H9 (cell line): Measurements from ENCODE around the gene PGLYRP2. TPM values are rescaled to one million over a fixed set of nuclear protein-coding genes. Genes with fewer than 3 reads are reported as not detected.

Experiments
- DNase-seq: peaks from one replicate; pipeline ENCODE4 v3.0.0-alpha.2; 2017
- H2AFZ ChIP-seq: one replicate; pipeline ENCODE4 v1.6.1; 2013; ENCODE audit warnings: mild to moderate bottlenecking, low read length, control low read depth, moderate library complexity
- H2AK5ac ChIP-seq: 2 replicates; pipeline ENCODE4 v1.6.1; 2013; ENCODE audit warnings: low read length, control low read depth, mixed read lengths; ENCODE audit not compliant: insufficient read length
- H2BK120ac ChIP-seq: one replicate; pipeline ENCODE4 v1.6.1; 2013; ENCODE audit warnings: low read depth, mild to moderate bottlenecking, low read length, control low read depth, inconsistent platforms; ENCODE audit not compliant: poor library complexity, severe bottlenecking
- H2BK12ac ChIP-seq: 2 replicates; pipeline ENCODE4 v1.6.1; 2013; ENCODE audit warnings: low read length, control low read depth, mixed read lengths, low read depth; ENCODE audit not compliant: insufficient read length
- H2BK15ac ChIP-seq: 2 replicates; pipeline ENCODE4 v1.6.1; 2013; ENCODE audit warnings: low read depth, low read length, control low read depth
- H2BK20ac ChIP-seq: one replicate; pipeline ENCODE4 v1.6.1; 2013; ENCODE audit warnings: low read depth, mild to moderate bottlenecking, low read length, control low read depth, inconsistent platforms; ENCODE audit not compliant: poor library complexity, severe bottlenecking
- H2BK5ac ChIP-seq: 2 replicates; pipeline ENCODE4 v1.6.1; 2013; ENCODE audit warnings: low read length, control low read depth, mixed read lengths; ENCODE audit not compliant: insufficient read length
- H3K14ac ChIP-seq: 2 replicates; pipeline ENCODE4 v1.6.1; 2013; ENCODE audit warnings: low read length, control low read depth; ENCODE audit not compliant: insufficient read depth
- H3K18ac ChIP-seq: 2 replicates; pipeline ENCODE4 v1.6.1; 2013; ENCODE audit warnings: low read depth, mild to moderate bottlenecking, mixed read lengths, low read length, control low read depth; ENCODE audit not compliant: insufficient read length
- H3K23ac ChIP-seq: 2 replicates; pipeline ENCODE4 v1.6.1; 2013; ENCODE audit warnings: low read length, control low read depth, mixed read lengths, low read depth; ENCODE audit not compliant: insufficient read length
- H3K23me2 ChIP-seq: 2 replicates; pipeline ENCODE4 v1.6.1; 2013; ENCODE audit warnings: low read depth, mild to moderate bottlenecking, mixed read lengths, low read length, control low read depth; ENCODE audit not compliant: insufficient read length, poor library complexity, severe bottlenecking
- H3K27ac ChIP-seq: 2 replicates; pipeline ENCODE4 v1.5.1; 2013; ENCODE audit warnings: low read length, control low read depth, mixed read lengths, low read depth; ENCODE audit not compliant: insufficient read length
- H3K27me3 ChIP-seq: 2 replicates; pipeline ENCODE4 v1.6.1; 2013; ENCODE audit warnings: low read length, control low read depth, inconsistent platforms; ENCODE audit not compliant: insufficient read depth
- H3K4ac ChIP-seq: 2 replicates; pipeline ENCODE4 v1.6.1; 2013; ENCODE audit warnings: low read depth, mild to moderate bottlenecking, control low read depth, inconsistent platforms, low read length, moderate library complexity
- H3K4me1 ChIP-seq: 2 replicates; pipeline ENCODE4 v1.6.1; 2013; ENCODE audit warnings: low read length, control low read depth, inconsistent platforms; ENCODE audit not compliant: insufficient read depth
- H3K4me2 ChIP-seq: 2 replicates; pipeline ENCODE4 v1.6.1; 2013; ENCODE audit warnings: low read length, control low read depth, mixed read lengths; ENCODE audit not compliant: insufficient read length, insufficient read depth
- H3K56ac ChIP-seq: 2 replicates; pipeline ENCODE4 v1.6.1; 2013; ENCODE audit warnings: low read depth, mild to moderate bottlenecking, mixed read lengths, low read length, control low read depth; ENCODE audit not compliant: insufficient read length
- H3K79me1 ChIP-seq: 2 replicates; pipeline ENCODE4 v1.6.1; 2013; ENCODE audit warnings: low read depth, mild to moderate bottlenecking, moderate library complexity, low read length, control low read depth, inconsistent platforms; ENCODE audit not compliant: insufficient read depth, poor library complexity, severe bottlenecking
- H3K79me2 ChIP-seq: 2 replicates; pipeline ENCODE4 v1.6.1; 2013; ENCODE audit warnings: low read length, control low read depth, inconsistent platforms; ENCODE audit not compliant: insufficient read depth
- H3K9ac ChIP-seq: 2 replicates; pipeline ENCODE4 v1.6.1; 2013; ENCODE audit warnings: low read length, control low read depth, mixed read lengths; ENCODE audit not compliant: insufficient read length; ENCODE audit errors: extremely low read depth
- H3K9me3 ChIP-seq: one replicate; pipeline ENCODE4 v1.6.1; 2013; ENCODE audit warnings: low read depth, low read length, inconsistent platforms; ENCODE audit not compliant: control insufficient read depth
- H3T11ph ChIP-seq: one replicate; pipeline ENCODE4 v1.6.1; 2013; ENCODE audit warnings: mild to moderate bottlenecking, low read length, control low read depth, inconsistent platforms
- H4K20me1 ChIP-seq: one replicate; pipeline ENCODE4 v1.6.1; 2013; ENCODE audit not compliant: control insufficient read depth, insufficient read length, insufficient read depth
- H4K5ac ChIP-seq: 2 replicates; pipeline ENCODE4 v1.6.1; 2013; ENCODE audit warnings: low read depth, mild to moderate bottlenecking, mixed read lengths, low read length, control low read depth; ENCODE audit not compliant: insufficient read length
- H4K8ac ChIP-seq: replicated peaks from 2 replicates; pipeline ENCODE4 v1.6.1; 2013; ENCODE audit warnings: low read length, control low read depth, mixed read lengths, low read depth; ENCODE audit not compliant: insufficient read length
- H4K91ac ChIP-seq: 2 replicates; pipeline ENCODE4 v1.6.1; 2013; ENCODE audit warnings: low read depth, mild to moderate bottlenecking, moderate library complexity, mixed read lengths, low read length, control low read depth; ENCODE audit not compliant: insufficient read length
- H3K27ac Mint-ChIP-seq, 3 experiments: 2 replicates in 2 of 3; 3 replicates in 1 of 3; pipeline ENCODE4 v1.8.0; 2020 to 2021; ENCODE audit warnings: mixed read lengths in 3 of 3, mild to moderate bottlenecking in 1 of 3, moderate library complexity in 1 of 3
- H3K27me3 Mint-ChIP-seq: 2 replicates; pipeline ENCODE4 v1.8.0; 2021; ENCODE audit warnings: low read depth, mild to moderate bottlenecking, moderate library complexity, mixed read lengths
- H3K36me3 Mint-ChIP-seq, 3 experiments: 2 replicates in 2 of 3; 3 replicates in 1 of 3; pipeline ENCODE4 v1.8.0; 2020 to 2021; ENCODE audit warnings: low read depth in 3 of 3, mixed read lengths in 3 of 3; ENCODE audit not compliant: insufficient read depth in 1 of 3
- H3K4me1 Mint-ChIP-seq, 2 experiments: 2 replicates each; pipeline ENCODE4 v1.8.0; 2020; ENCODE audit warnings: mixed read lengths in 2 of 2
- H3K4me3 Mint-ChIP-seq, 2 experiments: 2 replicates in 1 of 2; 3 replicates in 1 of 2; pipeline ENCODE4 v1.8.0; 2020 to 2021; ENCODE audit warnings: mild to moderate bottlenecking in 2 of 2, mixed read lengths in 2 of 2, moderate library complexity in 1 of 2
- H3K9me3 Mint-ChIP-seq, 2 experiments: 2 replicates in 1 of 2; 3 replicates in 1 of 2; pipeline ENCODE4 v1.8.0; 2020; ENCODE audit warnings: mild to moderate bottlenecking in 2 of 2, mixed read lengths in 2 of 2, moderate library complexity in 1 of 2
- WGBS: extraction: QIAGEN DNeasy Blood & Tissue Kit; methylation state at CpG from one replicate; pipeline ENCODE4 v1.1.7; 2013; ENCODE audit warnings: missing lambda C conversion rate, low lambda C conversion rate, mixed read lengths; ENCODE audit not compliant: insufficient read length; ENCODE audit errors: extremely low coverage; 5-methylcytosine and 5-hydroxymethylcytosine counted together
- total RNA-seq: library from RNA; stranded (reverse); gene quantifications from 2 replicates; pipeline ENCODE4 v1.2.1, GENCODE V29; 2021
- TF ChIP-seq, protein P1 (sequence below): fragments of 200-600 bp; sonication (generic); conservative IDR thresholded peaks from 3 replicates; pipeline ENCODE4 v1.8.0; 2021; ENCODE audit warnings: antibody characterized with exemption, mild to moderate bottlenecking

The PGLYRP2 gene
- total RNA-seq, 1 experiment from 2014 or later = not detected

DNA sequence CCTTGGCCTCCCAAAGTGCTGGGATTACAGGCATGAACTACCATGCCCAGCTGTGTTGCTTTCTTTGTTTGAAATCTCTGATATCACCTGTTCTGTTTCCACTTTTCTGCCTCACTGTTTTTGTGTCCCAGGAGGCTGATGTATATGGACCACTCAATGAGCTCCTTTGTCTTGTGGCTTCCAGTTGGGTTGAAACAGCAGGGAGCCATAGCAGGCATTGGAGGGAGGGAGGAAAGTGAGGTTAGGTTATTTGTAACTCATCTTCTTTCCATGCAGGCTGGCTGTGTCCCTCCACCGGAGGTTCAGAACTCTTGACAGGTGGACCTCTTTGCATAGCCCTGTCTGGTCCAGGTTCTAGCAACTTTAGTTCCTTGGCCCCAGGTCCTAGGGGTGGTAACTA is 23.0 kb upstream of the PGLYRP2 start:
- Histone ChIP-seq H3K79me1 (no peaks in the 10 kb centered on the region), H4K8ac (no peak overlapping the region), H4K5ac (no peak overlapping the region), H3K27ac (no peak overlapping the region), H2AFZ (no peak overlapping the region), H4K91ac (no peak overlapping the region), H3K9me3 (peaks cover 74% of the 10 kb centered on the region), H2BK15ac (no peak overlapping the region), H3T11ph (no peak overlapping the region), H3K23me2 (no peaks in the 10 kb centered on the region), H3K18ac (no peak overlapping the region), H2BK20ac (no peak overlapping the region), H3K14ac (no peak overlapping the region), H2BK5ac (no peak overlapping the region), H3K4me1 (no peaks in the 10 kb centered on the region), H4K20me1 (no peaks in the 10 kb centered on the region), H2BK120ac (no peak overlapping the region), H3K9ac (no peak overlapping the region), H3K4ac (no peak overlapping the region), H3K56ac (no peak overlapping the region), H3K79me2 (no peaks in the 10 kb centered on the region), H2BK12ac (no peak overlapping the region), H3K27me3 (no peaks in the 10 kb centered on the region), H3K23ac (no peak overlapping the region), H2AK5ac (no peak overlapping the region), H3K4me2 (no peak overlapping the region)
- Mint-ChIP-seq H3K4me1 (no peaks in the 10 kb centered on the region), H3K27me3 (peaks cover 2% of the 10 kb centered on the region), H3K36me3 (peaks cover under 1 to 32% (median 16%) of the 10 kb centered on the region in 3 experiments; a peak in 5 of 7 replicates), H3K27ac (no peak overlapping the region), H3K9me3 (peaks cover 52 to 85% of the 10 kb centered on the region in 2 experiments), H3K4me3 (no peak overlapping the region)
- no peak for DNase-seq
- TF ChIP-seq, protein P1, sequence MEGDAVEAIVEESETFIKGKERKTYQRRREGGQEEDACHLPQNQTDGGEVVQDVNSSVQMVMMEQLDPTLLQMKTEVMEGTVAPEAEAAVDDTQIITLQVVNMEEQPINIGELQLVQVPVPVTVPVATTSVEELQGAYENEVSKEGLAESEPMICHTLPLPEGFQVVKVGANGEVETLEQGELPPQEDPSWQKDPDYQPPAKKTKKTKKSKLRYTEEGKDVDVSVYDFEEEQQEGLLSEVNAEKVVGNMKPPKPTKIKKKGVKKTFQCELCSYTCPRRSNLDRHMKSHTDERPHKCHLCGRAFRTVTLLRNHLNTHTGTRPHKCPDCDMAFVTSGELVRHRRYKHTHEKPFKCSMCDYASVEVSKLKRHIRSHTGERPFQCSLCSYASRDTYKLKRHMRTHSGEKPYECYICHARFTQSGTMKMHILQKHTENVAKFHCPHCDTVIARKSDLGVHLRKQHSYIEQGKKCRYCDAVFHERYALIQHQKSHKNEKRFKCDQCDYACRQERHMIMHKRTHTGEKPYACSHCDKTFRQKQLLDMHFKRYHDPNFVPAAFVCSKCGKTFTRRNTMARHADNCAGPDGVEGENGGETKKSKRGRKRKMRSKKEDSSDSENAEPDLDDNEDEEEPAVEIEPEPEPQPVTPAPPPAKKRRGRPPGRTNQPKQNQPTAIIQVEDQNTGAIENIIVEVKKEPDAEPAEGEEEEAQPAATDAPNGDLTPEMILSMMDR = no peak
- WGBS = no CpG with 5 or more reads among the region's 1 CpG
